ENCODE data around the gene FAM217B. TPM values are rescaled to one million over a fixed set of nuclear protein-coding genes. Genes with fewer than 3 reads are reported as not detected.
A peak's percentile ranks its signal among the peaks of the same experiment; 100 is the strongest.

FAM217B gene
- total RNA-seq, 1 donor from 2014 or later = 5.8 TPM

DNA sequence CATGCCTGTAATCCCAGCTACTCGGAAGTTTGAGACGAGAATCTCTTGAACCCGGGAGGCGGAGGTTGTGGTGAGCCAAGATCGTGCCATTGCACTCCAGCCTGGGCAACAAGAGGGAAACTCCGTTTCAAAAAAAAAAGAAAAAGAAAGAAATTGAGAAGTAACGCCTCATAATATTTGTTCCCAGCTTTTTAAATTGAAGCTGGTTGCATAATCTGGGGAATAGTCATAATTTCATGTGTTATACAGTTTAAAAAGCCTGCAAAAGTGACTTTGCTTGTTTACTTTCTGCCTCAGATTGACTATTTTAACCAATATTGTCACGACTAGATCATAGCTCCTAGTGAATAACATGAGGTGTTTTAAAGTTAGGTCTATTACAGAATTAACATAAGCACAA is 7.2 kb downstream of the FAM217B start:
- no peak overlapping the region for H3K27ac ChIP-seq
- H2AFZ ChIP-seq (replicated peaks) = no peak overlapping the region
- peaks cover 10% of the 10 kb centered on the region for H3K4me1 ChIP-seq
- no peak overlapping the region for H3K4me3 Mint-ChIP-seq
- H3K4me1 Mint-ChIP-seq = peaks cover 23% of the 10 kb centered on the region
- no peaks in the 10 kb centered on the region for H3F3A ChIP-seq (ENCODE audit: low read depth)
- no peak overlapping the region for H3K4me3 ChIP-seq
- H4K20me1 ChIP-seq (ENCODE audit: low read depth) = no peaks in the 10 kb centered on the region
- no peaks in the 10 kb centered on the region for H3K36me3 ChIP-seq
- H3K9me3 ChIP-seq (ENCODE audit: low read depth) = no peaks in the 10 kb centered on the region
- no peak overlapping the region for H3K9ac ChIP-seq
- no peak for DNase-seq (ENCODE audit: low spot score)
- H3K9me3 Mint-ChIP-seq = no peaks in the 10 kb centered on the region
- H3K79me2 ChIP-seq (ENCODE audit: low read depth) = no peaks in the 10 kb centered on the region
- no peak overlapping the region for H3K4me2 ChIP-seq
- no peak overlapping the region for H3K27ac Mint-ChIP-seq
- TF ChIP-seq CTCF (IDR thresholded peaks at IDR 0.05) (no peak), EZH2 (IDR thresholded peaks at IDR 0.05) (no peak), EZH2phosphoT487 (IDR thresholded peaks at IDR 0.05) (no peak)
- no peaks in the 10 kb centered on the region for H3K27me3 ChIP-seq
- H3K27me3 Mint-ChIP-seq (ENCODE audit: insufficient read depth, low read depth) = no peaks in the 10 kb centered on the region
- peaks cover 6% of the 10 kb centered on the region for H3K36me3 Mint-ChIP-seq

DNA sequence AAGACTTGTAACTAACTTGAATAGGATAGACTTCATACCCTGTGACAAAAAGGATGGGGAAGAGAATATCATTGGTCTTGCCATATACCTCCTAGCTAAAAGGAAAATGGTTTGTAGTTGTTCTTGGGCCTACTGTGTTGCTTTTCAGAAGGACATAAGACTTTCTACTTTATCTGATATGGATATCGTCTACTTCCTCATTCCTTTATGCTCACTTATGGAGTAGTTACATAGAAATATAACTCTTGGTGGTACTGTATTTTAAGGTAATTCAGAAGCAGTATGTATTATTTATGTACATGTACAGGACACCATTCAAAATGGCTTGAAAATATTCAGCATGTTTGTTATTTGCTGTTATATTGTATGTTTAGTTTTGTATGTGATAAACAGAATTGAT is 8.0 kb downstream of the FAM217B start:
- no peak overlapping the region for H3K4me2 ChIP-seq
- H3K4me3 ChIP-seq = no peak overlapping the region
- H3K79me2 ChIP-seq (ENCODE audit: low read depth) = no peaks in the 10 kb centered on the region
- no peak overlapping the region for H2AFZ ChIP-seq (replicated peaks)
- DNase-seq (ENCODE audit: low spot score) = no peak
- no peaks in the 10 kb centered on the region for H3K9me3 ChIP-seq (ENCODE audit: low read depth)
- Mint-ChIP-seq H3K27me3 (ENCODE audit: insufficient read depth, low read depth) (no peaks in the 10 kb centered on the region), H3K4me3 (no peak overlapping the region), H3K27ac (no peak overlapping the region), H3K9me3 (no peaks in the 10 kb centered on the region), H3K36me3 (peaks cover 6% of the 10 kb centered on the region), H3K4me1 (peaks cover 23% of the 10 kb centered on the region)
- peaks cover 10% of the 10 kb centered on the region for H3K4me1 ChIP-seq
- H3K36me3 ChIP-seq = no peaks in the 10 kb centered on the region
- H3K27me3 ChIP-seq = no peaks in the 10 kb centered on the region
- TF ChIP-seq EZH2 (IDR thresholded peaks at IDR 0.05) = no peak
- TF ChIP-seq EZH2phosphoT487 (IDR thresholded peaks at IDR 0.05) = no peak
- TF ChIP-seq CTCF (IDR thresholded peaks at IDR 0.05) = no peak
- no peak overlapping the region for H3K9ac ChIP-seq
- H3K27ac ChIP-seq = no peak overlapping the region
- H3F3A ChIP-seq (ENCODE audit: low read depth) = no peaks in the 10 kb centered on the region
- no peaks in the 10 kb centered on the region for H4K20me1 ChIP-seq (ENCODE audit: low read depth)

GRCh38 chr20:59948828-59949720 is 8.9 kb downstream of the FAM217B start:
- Histone ChIP-seq H3K9ac (no peak overlapping the region), H3K4me2 (no peak overlapping the region), H4K20me1 (ENCODE audit: low read depth) (no peaks in the 10 kb centered on the region), H3K4me3 (no peak overlapping the region), H3K4me1 (peaks cover 10% of the 10 kb centered on the region), H2AFZ (replicated peaks) (no peak overlapping the region), H3F3A (ENCODE audit: low read depth) (no peaks in the 10 kb centered on the region), H3K79me2 (ENCODE audit: low read depth) (no peaks in the 10 kb centered on the region), H3K36me3 (no peaks in the 10 kb centered on the region), H3K27ac (no peak overlapping the region), H3K9me3 (ENCODE audit: low read depth) (no peaks in the 10 kb centered on the region), H3K27me3 (no peaks in the 10 kb centered on the region)
- Mint-ChIP-seq H3K4me1 (peaks cover 20% of the 10 kb centered on the region), H3K27me3 (ENCODE audit: insufficient read depth, low read depth) (no peaks in the 10 kb centered on the region), H3K9me3 (no peaks in the 10 kb centered on the region), H3K36me3 (peaks cover 6% of the 10 kb centered on the region), H3K27ac (no peak overlapping the region), H3K4me3 (no peak overlapping the region)
- peak; percentile 62 for DNase-seq (ENCODE audit: low spot score)
- TF ChIP-seq CTCF (IDR thresholded peaks at IDR 0.05) (peak; percentile 74), EZH2phosphoT487 (IDR thresholded peaks at IDR 0.05) (no peak), EZH2 (IDR thresholded peaks at IDR 0.05) (no peak)

All from neural progenitor cell (in vitro differentiated cells).